ENCODE measurements around the gene SLC8A1.

GRCh38 chr2:40419364-40419762 is 32.5 kb downstream of the SLC8A1 start:
- TF ChIP-seq CTCF (IDR thresholded peaks at IDR 0.05) (no peak), POLR2A (IDR thresholded peaks at IDR 0.05) (no peak)
